Fibroblast of pulmonary artery (primary cell): ENCODE results near the gene VRK3.

Experiments
- DNase-seq: peaks from one replicate; pipeline ENCODE4 v3.0.0-alpha.2; 2010; ENCODE audit warnings: low read depth
- H3K4me3 ChIP-seq: replicated peaks from 2 replicates; pipeline ENCODE4 v1.5.1; 2011; ENCODE audit warnings: low read depth, mild to moderate bottlenecking, control low read depth, low read length, moderate library complexity
- TF ChIP-seq, protein P1 (sequence below): IDR thresholded peaks from 2 replicates; pipeline ENCODE4 v1.5.1; 2011; ENCODE audit warnings: mild to moderate bottlenecking, control low read depth, low read length, inconsistent platforms; ENCODE audit errors: missing control alignments

Gene VRK3

DNA sequence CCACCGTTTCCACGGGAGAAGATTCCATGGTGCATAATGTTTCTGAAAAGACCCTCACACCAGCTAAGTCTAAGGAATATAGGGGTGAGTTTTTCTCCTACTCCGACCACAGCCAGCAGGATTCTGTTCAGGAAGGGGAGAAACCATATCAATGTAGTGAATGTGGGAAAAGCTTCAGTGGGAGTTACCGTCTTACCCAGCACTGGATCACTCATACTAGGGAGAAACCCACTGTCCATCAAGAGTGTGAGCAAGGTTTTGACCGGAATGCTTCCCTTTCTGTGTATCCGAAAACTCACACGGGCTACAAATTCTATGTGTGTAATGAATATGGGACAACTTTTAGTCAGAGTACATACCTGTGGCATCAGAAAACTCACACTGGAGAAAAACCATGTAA is 19.8 kb upstream of the VRK3 start:
- no peak for DNase-seq
- no peak overlapping the region for H3K4me3 ChIP-seq
- TF ChIP-seq, protein P1, sequence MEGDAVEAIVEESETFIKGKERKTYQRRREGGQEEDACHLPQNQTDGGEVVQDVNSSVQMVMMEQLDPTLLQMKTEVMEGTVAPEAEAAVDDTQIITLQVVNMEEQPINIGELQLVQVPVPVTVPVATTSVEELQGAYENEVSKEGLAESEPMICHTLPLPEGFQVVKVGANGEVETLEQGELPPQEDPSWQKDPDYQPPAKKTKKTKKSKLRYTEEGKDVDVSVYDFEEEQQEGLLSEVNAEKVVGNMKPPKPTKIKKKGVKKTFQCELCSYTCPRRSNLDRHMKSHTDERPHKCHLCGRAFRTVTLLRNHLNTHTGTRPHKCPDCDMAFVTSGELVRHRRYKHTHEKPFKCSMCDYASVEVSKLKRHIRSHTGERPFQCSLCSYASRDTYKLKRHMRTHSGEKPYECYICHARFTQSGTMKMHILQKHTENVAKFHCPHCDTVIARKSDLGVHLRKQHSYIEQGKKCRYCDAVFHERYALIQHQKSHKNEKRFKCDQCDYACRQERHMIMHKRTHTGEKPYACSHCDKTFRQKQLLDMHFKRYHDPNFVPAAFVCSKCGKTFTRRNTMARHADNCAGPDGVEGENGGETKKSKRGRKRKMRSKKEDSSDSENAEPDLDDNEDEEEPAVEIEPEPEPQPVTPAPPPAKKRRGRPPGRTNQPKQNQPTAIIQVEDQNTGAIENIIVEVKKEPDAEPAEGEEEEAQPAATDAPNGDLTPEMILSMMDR: no peak

DNA sequence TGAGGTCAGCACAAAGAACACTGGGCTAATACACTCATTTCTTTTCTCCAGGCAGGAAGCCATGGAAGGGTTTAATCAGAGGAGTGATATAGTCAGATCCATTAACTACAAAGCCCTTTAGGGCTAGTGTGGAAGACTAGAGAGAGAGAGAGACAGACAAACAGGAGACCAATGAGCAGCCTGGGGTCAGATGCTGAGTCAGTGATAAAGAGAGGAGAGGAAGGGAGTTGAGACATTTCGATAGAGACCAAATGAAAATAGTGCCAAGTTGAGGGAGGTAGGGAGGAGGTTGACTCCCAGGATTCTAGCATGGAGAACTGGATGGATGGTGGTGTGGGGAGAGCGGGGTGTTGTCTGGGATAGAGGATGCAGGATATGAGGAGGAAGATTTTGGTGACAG is 18.8 kb upstream of the VRK3 start:
- no peak for DNase-seq
- TF ChIP-seq, protein P1: no peak

DNA sequence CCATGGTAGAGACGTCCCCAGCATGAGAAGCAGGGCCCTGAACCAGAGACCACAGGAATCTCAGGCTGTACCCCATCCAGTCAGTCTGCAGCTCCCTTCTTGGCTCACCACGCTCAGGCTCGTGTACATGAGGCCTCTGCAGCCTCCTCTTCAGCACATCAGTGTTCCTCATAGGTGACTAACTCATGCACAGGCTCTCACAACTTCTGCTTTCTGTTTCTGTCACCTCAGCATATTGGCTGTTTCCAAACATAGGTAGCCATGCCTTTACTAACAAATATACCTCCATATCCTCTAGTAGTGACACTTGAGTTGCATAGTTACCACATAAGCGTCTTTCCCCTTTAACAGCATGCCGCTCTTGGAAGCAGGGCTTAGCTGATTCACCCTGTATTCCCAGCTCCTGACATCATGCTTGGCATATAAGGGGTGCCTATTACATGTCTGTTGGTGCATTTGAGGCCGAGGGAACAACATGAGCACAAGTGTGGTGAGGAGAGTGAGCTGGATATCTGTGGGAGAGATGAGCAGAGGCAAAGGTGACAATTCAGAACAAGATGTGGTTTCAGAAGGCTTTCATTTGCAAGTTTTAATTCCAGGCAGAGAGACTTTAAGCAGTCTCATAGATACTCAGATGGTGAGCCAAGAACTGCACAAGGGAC is 17.3 kb upstream of the VRK3 start:
- DNase-seq: no peak
- H3K4me3 ChIP-seq: no peak overlapping the region
- TF ChIP-seq, protein P1: no peak

More for the DNA sequence above, 18.8 kb upstream of the VRK3 start:
- no peak overlapping the region for H3K4me3 ChIP-seq

DNA sequence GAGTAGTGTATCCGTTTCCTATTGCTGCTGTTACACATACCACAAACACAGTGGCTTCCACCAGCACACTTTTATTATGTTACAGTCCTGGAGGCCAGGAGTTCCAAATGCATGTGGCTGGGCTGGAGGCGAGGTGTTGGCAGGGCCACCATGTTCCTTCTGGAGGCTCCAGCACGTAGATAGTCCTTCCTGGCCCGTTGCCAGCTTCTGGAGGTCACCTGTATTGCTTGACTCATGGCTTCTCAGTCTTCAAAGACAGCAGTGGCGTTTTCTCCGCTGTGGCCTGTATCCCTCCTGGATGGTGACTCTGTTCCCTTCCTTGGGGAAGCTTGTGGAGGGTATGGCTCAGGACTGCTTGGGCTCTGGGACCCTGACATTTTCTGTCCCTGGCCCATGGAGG is 15.8 kb upstream of the VRK3 start:
- DNase-seq: no peak
- TF ChIP-seq, protein P1: no peak

DNA sequence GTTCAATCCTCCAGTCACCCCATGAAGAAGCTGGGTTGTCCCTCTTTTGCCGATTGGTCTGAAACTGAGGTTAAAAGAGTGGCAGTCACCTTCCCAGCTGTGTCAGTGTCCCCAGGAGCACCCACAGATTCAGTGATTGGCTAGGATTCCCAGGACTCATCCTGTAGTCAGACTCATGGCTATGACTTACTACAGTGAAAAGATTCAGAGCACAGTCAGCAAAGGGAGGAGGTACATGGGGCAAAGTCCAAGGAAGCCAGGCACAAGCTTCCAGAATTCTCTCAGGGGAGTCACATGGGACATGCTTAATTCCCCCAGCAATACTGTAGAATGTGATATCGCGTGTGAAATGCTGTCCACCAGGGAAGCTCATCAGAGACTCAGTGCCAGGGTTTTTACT is 14.8 kb upstream of the VRK3 start:
- no peak for DNase-seq
- no peak overlapping the region for H3K4me3 ChIP-seq
- TF ChIP-seq, protein P1: no peak

More for the DNA sequence above, 15.8 kb upstream of the VRK3 start:
- H3K4me3 ChIP-seq: no peak overlapping the region

DNA sequence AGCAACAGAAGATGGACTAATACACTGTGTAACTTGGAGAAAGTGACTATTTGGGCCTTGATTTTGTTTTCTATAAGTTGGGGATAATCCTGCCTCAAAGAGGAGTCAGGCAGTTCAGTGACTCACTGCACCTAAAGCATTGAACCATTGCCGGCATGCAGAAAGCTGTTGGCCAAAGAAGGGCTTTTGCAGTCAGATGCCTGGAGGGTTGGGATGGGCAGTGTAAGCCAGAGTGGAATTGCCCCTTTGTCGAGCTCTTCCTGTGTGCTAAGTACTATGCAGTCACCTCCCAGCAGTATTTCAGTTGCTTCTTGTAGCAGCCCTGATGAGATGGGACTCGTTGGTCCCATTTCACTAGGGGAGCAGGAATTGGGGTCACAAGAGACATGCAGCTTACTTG is 11.7 kb upstream of the VRK3 start:
- TF ChIP-seq, protein P1: no peak
- DNase-seq: no peak
- no peak overlapping the region for H3K4me3 ChIP-seq

DNA sequence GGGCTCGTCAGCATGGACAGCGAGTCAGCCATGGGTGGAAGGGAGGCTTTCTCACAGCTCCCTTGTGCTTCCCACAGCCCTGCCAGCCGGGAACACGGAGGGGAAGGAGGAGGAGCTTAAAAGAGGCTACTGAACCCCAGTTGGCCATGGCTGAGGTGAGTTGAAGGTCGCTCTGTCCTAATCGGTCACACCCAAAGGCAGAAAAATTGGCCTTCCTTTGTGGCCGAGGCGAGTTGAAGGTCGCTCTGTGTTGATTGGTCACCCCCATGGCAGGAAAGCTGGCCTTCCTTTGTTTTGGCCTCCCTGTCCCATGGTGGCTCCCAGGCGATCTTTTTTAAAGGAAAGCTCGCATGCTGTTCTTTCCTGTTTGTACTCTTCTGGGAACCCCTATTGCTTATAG is 5.8 kb upstream of the VRK3 start:
- TF ChIP-seq, protein P1: no peak
- no peak overlapping the region for H3K4me3 ChIP-seq
- no peak for DNase-seq
